ENCODE measurements around the gene MAL.

The MAL gene

DNA sequence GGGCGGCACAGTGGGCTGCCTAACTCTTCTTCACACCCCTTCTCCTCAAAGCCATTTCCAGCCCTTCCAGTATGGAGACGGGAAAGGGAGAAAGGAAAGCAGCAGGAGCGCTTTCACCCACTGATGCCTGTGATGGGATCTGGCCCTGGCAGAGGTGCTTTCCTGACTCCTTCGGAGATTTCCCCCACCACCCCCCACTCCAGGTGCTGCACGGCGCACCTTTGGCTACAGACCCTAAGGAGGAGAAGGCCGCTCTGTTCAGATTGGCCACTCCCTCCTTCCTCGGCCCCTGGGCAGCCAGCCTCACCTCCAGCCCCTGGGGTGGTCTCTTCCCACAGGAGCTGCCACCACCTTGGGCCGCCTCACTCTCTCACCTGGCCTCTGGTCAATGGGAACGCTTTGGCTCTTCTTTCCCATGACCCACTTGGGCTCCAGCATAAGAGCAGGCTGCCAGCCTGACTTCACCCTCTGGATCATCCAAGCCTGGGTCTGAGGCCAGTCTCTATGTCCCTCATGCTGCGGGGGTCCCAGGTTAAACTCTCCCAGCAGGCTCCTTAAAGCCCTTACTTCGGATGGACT lies 18.4 kb upstream of the MAL start:
- H3K27me3 ChIP-seq (ENCODE audit: control insufficient read depth, insufficient read depth, low read length, poor library complexity, severe bottlenecking) = no peaks in the 10 kb centered on the region
- 92 to 93% methylated on average over 12 of the region's 12 CpGs for WGBS, 2 experiments
- no peaks in the 10 kb centered on the region for H3K36me3 ChIP-seq (ENCODE audit: control insufficient read depth, insufficient read depth, low read length)
- H3K27ac ChIP-seq (ENCODE audit: insufficient read depth, low read depth, low read length, poor library complexity, severe bottlenecking) = no peak overlapping the region
- no peaks in the 10 kb centered on the region for H3K9me3 ChIP-seq (ENCODE audit: control insufficient read depth, low read length)
- H3K4me1 ChIP-seq (ENCODE audit: control insufficient read depth, insufficient read depth, low read length) = peaks cover 27% of the 10 kb centered on the region
- H3K4me3 ChIP-seq (ENCODE audit: insufficient read depth, low read depth, low read length) = no peak overlapping the region

DNA sequence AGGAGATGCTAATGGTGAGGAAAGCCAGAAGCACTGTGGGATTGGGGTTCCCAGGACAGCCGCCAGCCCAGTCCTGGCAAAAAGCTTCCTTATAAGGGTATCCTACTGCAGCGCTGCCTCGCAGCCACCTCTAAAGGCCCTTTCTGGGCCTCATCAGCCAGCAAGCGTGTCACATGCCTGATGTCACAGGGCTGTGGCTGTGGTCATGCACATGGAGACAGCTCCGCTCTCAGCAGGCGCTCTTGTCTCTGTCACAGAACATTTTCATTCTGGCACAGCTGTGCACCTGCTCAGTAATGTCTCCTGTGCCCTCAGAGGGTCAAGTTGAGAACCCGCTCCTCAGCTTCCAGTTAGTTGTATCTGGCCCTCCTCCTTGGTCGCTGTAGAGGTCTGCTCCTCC lies 17.7 kb upstream of the MAL start:
- Histone ChIP-seq H3K27me3 (ENCODE audit: control insufficient read depth, insufficient read depth, low read length, poor library complexity, severe bottlenecking) (no peaks in the 10 kb centered on the region), H3K36me3 (ENCODE audit: control insufficient read depth, insufficient read depth, low read length) (no peaks in the 10 kb centered on the region), H3K9me3 (ENCODE audit: control insufficient read depth, low read length) (no peaks in the 10 kb centered on the region), H3K27ac (ENCODE audit: insufficient read depth, low read depth, low read length, poor library complexity, severe bottlenecking) (no peak overlapping the region), H3K4me3 (ENCODE audit: insufficient read depth, low read depth, low read length) (no peak overlapping the region), H3K4me1 (ENCODE audit: control insufficient read depth, insufficient read depth, low read length) (peaks cover 27% of the 10 kb centered on the region)
- WGBS, 2 experiments = 90% methylated on average over 8 of the region's 8 CpGs

DNA sequence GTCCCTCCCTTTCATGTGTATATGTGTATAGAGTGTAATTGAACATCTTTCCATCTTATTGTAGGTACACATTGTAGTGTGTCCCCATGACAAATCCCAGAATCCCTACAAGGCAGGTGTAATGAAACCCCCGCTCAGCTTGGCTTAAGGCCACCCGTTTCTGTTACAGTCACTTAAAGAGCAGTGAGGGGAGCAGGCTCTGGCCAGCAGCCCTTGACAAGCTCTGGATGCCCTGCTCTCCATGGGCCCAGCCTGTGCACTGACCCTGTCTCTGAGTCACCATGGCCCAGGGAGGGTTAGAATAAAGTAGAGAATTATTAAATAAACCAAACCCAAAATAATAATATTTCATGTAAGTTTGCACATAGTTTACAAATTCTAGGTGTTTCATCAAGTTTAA lies 17.2 kb upstream of the MAL start:
- H3K4me1 ChIP-seq (ENCODE audit: control insufficient read depth, insufficient read depth, low read length) = peaks cover 27% of the 10 kb centered on the region
- 81 to 89% methylated on average over 2 of the region's 2 CpGs for WGBS, 2 experiments
- no peaks in the 10 kb centered on the region for H3K36me3 ChIP-seq (ENCODE audit: control insufficient read depth, insufficient read depth, low read length)
- H3K4me3 ChIP-seq (ENCODE audit: insufficient read depth, low read depth, low read length) = no peak overlapping the region
- H3K9me3 ChIP-seq (ENCODE audit: control insufficient read depth, low read length) = no peaks in the 10 kb centered on the region
- H3K27me3 ChIP-seq (ENCODE audit: control insufficient read depth, insufficient read depth, low read length, poor library complexity, severe bottlenecking) = no peaks in the 10 kb centered on the region
- H3K27ac ChIP-seq (ENCODE audit: insufficient read depth, low read depth, low read length, poor library complexity, severe bottlenecking) = no peak overlapping the region

DNA sequence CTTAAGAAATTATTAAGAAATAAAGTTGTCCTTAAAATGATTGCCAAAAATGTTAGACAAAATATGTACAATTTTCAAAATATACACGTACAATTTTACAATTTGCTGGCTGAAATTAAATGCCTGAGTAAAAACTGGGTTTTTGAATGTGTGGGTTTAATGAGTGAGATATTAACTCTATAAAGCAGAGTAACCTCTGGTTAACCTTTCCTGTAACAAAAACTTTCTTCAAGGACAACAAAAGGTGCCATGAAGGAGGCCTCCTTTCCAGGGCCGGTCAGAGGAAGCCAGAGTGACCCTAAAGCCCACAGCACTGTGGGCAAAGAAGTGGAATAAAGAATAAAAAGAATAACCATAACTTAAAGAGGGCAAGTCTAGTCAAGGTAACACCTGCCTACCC lies 16.5 kb upstream of the MAL start:
- H3K4me3 ChIP-seq (ENCODE audit: insufficient read depth, low read depth, low read length) = no peak overlapping the region
- WGBS, 2 experiments = 60 to 80% methylated on average over 1 of the region's 2 CpGs
- peaks cover 27% of the 10 kb centered on the region for H3K4me1 ChIP-seq (ENCODE audit: control insufficient read depth, insufficient read depth, low read length)
- no peaks in the 10 kb centered on the region for H3K9me3 ChIP-seq (ENCODE audit: control insufficient read depth, low read length)
- no peaks in the 10 kb centered on the region for H3K27me3 ChIP-seq (ENCODE audit: control insufficient read depth, insufficient read depth, low read length, poor library complexity, severe bottlenecking)
- no peaks in the 10 kb centered on the region for H3K36me3 ChIP-seq (ENCODE audit: control insufficient read depth, insufficient read depth, low read length)
- H3K27ac ChIP-seq (ENCODE audit: insufficient read depth, low read depth, low read length, poor library complexity, severe bottlenecking) = no peak overlapping the region

DNA sequence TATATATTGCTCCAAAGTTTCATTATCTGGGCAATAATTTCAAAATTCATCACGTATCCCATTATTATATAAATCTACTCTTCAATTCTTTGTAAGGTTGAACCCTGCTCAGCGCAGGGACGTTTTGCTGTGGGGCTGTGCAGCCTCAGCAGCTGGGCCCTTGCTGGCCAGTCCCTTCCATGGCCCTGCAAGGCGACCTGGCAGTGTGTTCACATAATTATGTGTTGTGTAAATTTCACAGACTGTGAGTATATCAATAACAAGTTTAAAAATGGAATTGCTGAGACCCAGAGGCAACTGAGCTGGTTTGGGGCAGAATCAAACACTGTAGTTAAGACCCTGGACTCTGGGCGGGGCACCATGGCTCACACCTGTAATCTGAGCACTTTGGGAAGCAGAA lies 16.1 kb upstream of the MAL start:
- Histone ChIP-seq H3K4me3 (ENCODE audit: insufficient read depth, low read depth, low read length) (no peak overlapping the region), H3K27ac (ENCODE audit: insufficient read depth, low read depth, low read length, poor library complexity, severe bottlenecking) (no peak overlapping the region), H3K36me3 (ENCODE audit: control insufficient read depth, insufficient read depth, low read length) (no peaks in the 10 kb centered on the region), H3K4me1 (ENCODE audit: control insufficient read depth, insufficient read depth, low read length) (peaks cover 25% of the 10 kb centered on the region), H3K9me3 (ENCODE audit: control insufficient read depth, low read length) (no peaks in the 10 kb centered on the region), H3K27me3 (ENCODE audit: control insufficient read depth, insufficient read depth, low read length, poor library complexity, severe bottlenecking) (no peaks in the 10 kb centered on the region)
- 90 to 91% methylated on average over 5 of the region's 5 CpGs for WGBS, 2 experiments

DNA sequence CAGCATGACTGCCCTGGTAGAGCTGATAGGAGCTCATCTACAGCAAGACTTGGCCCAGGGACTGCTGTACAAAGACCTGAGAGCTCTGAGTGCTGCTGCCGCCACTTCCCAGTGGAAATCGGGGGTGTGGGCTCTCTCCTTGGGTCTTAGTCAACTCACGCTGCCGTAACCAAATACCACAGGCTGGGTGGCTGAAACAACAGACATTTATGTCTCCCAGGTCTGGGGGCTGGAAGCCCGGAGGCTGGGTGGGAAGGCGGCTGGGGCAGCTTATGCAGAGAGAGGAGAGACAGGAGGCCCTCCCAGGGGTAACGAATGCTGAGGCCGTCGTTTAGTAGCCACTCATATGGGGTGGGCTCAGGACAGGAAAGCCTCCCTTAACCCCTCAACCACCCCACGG lies 15.4 kb upstream of the MAL start:
- 86 to 89% methylated on average over 10 of the region's 10 CpGs for WGBS, 2 experiments

DNA sequence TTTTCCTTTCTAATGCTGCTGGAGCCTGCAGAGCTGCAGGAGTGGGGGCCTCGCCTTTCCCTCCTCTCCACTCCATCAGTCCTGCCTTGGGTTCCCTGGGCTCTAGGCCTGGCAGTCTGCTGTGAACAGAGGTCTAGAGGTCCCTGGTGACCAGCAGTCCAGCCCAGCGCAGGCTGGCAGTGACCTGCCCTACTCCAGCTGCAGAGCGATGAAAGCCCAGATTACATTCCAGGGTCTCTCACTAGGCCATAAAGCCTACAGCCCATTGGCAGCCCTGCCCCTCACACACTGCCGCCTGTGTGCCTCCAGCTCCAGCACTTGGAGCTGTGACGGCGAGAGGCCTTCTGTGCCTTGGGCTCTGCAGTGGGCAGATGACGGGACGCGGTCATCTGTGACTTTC lies 14.8 kb upstream of the MAL start:
- H3K4me3 ChIP-seq (ENCODE audit: insufficient read depth, low read depth, low read length) = no peak overlapping the region
- H3K9me3 ChIP-seq (ENCODE audit: control insufficient read depth, low read length) = no peaks in the 10 kb centered on the region
- 93 to 95% methylated on average over 9 of the region's 9 CpGs for WGBS, 2 experiments
- H3K36me3 ChIP-seq (ENCODE audit: control insufficient read depth, insufficient read depth, low read length) = no peaks in the 10 kb centered on the region
- peaks cover 14% of the 10 kb centered on the region for H3K4me1 ChIP-seq (ENCODE audit: control insufficient read depth, insufficient read depth, low read length)
- H3K27me3 ChIP-seq (ENCODE audit: control insufficient read depth, insufficient read depth, low read length, poor library complexity, severe bottlenecking) = no peaks in the 10 kb centered on the region
- no peak overlapping the region for H3K27ac ChIP-seq (ENCODE audit: insufficient read depth, low read depth, low read length, poor library complexity, severe bottlenecking)

More for the DNA sequence above, 15.4 kb upstream of the MAL start:
- no peak overlapping the region for H3K27ac ChIP-seq (ENCODE audit: insufficient read depth, low read depth, low read length, poor library complexity, severe bottlenecking)
- H3K27me3 ChIP-seq (ENCODE audit: control insufficient read depth, insufficient read depth, low read length, poor library complexity, severe bottlenecking) = no peaks in the 10 kb centered on the region
- H3K36me3 ChIP-seq (ENCODE audit: control insufficient read depth, insufficient read depth, low read length) = no peaks in the 10 kb centered on the region
- H3K9me3 ChIP-seq (ENCODE audit: control insufficient read depth, low read length) = no peaks in the 10 kb centered on the region
- no peak overlapping the region for H3K4me3 ChIP-seq (ENCODE audit: insufficient read depth, low read depth, low read length)
- peaks cover 19% of the 10 kb centered on the region for H3K4me1 ChIP-seq (ENCODE audit: control insufficient read depth, insufficient read depth, low read length)

DNA sequence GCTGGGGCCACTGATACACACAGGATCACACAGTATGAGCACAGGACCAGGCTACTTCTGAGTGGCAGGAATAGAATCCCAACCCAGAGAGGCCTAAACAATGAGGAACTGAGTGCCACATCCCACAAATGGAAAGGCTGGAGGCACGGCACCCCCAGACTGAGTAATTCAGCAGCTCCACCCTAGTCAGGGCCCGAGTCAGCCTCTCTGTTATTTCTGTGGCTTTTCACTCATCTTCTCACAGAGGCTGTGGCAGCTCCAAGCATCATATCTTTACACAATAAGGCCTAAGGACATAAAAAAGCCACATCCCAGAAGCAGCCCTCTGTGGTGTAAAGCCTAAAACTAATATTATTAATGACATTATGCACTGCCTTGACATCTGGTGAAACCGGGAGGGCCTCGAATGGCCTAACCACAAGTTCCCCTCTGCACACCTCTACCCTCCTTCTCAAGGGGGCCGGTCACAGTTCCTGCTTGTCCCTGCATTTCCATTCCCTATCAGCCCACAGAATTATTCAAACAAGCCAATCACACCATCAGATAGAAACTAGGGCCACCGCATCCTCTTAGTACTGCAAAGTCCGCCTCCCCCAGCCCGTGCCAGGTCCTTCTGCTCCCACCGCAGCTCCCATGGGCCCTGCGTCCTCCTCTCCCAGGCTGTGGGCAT lies 12.5 kb upstream of the MAL start:
- 92 to 95% methylated on average over 10 of the region's 10 CpGs for WGBS, 2 experiments
- H3K4me1 ChIP-seq (ENCODE audit: control insufficient read depth, insufficient read depth, low read length) = peaks cover 7% of the 10 kb centered on the region
- no peak overlapping the region for H3K27ac ChIP-seq (ENCODE audit: insufficient read depth, low read depth, low read length, poor library complexity, severe bottlenecking)
- H3K27me3 ChIP-seq (ENCODE audit: control insufficient read depth, insufficient read depth, low read length, poor library complexity, severe bottlenecking) = no peaks in the 10 kb centered on the region
- no peaks in the 10 kb centered on the region for H3K9me3 ChIP-seq (ENCODE audit: control insufficient read depth, low read length)
- no peak overlapping the region for H3K4me3 ChIP-seq (ENCODE audit: insufficient read depth, low read depth, low read length)
- H3K36me3 ChIP-seq (ENCODE audit: control insufficient read depth, insufficient read depth, low read length) = no peaks in the 10 kb centered on the region

DNA sequence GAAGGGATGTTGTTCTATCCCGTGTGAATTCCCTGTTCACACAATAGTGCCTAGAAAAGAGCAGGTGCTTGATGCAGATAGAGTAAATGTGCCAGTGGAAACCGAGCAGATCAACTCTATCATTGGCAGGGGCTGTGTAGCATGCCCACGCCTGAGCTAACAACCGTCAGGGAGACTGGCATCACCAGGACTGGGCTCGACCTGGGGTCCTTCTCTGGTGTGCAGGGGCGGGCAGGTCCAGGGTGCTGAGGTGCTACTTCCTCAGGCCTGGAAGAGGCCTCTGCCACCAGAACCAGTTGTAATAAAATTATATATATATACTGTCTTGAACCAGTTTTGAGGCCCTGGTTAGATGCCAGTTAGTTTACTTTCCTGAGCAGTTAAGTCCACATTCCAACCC lies 11.8 kb upstream of the MAL start:
- no peak overlapping the region for H3K4me3 ChIP-seq (ENCODE audit: insufficient read depth, low read depth, low read length)
- H3K4me1 ChIP-seq (ENCODE audit: control insufficient read depth, insufficient read depth, low read length) = peaks cover 3% of the 10 kb centered on the region
- WGBS, 2 experiments = 91 to 93% methylated on average over 6 of the region's 6 CpGs
- no peaks in the 10 kb centered on the region for H3K36me3 ChIP-seq (ENCODE audit: control insufficient read depth, insufficient read depth, low read length)
- no peak overlapping the region for H3K27ac ChIP-seq (ENCODE audit: insufficient read depth, low read depth, low read length, poor library complexity, severe bottlenecking)
- no peaks in the 10 kb centered on the region for H3K27me3 ChIP-seq (ENCODE audit: control insufficient read depth, insufficient read depth, low read length, poor library complexity, severe bottlenecking)
- no peaks in the 10 kb centered on the region for H3K9me3 ChIP-seq (ENCODE audit: control insufficient read depth, low read length)

DNA sequence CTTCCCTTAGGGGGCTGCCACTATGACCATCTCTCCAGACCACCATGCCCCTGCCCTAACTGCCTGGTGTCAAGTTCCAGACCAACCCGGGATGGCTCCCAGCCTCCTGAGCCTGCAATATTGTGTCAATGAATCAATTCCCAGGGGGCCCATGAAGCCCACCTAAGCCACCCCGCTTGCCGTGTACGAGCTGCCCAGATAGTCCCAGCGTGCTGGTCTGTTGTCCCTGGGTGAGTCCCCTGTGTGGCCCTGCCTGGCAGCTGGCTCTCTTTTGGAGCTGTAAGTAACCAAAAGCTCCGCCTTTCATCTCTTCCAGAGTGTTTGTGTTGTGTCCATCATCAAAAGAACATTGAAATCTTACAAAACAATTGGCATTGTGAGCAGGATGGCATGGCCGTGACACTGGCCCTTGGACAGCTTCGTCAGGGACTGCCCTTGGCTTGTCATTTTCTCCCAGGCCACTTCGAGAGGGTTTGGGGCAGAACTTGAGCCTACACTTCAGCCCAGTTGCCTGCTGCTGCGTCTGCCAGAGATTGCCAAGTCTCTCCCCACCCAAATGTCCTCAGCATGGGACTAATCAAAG lies 11.3 kb upstream of the MAL start:
- H3K27ac ChIP-seq (ENCODE audit: insufficient read depth, low read depth, low read length, poor library complexity, severe bottlenecking) = no peak overlapping the region
- no peaks in the 10 kb centered on the region for H3K36me3 ChIP-seq (ENCODE audit: control insufficient read depth, insufficient read depth, low read length)
- H3K27me3 ChIP-seq (ENCODE audit: control insufficient read depth, insufficient read depth, low read length, poor library complexity, severe bottlenecking) = no peaks in the 10 kb centered on the region
- WGBS, 2 experiments = 87 to 89% methylated on average over 10 of the region's 10 CpGs
- no peak overlapping the region for H3K4me3 ChIP-seq (ENCODE audit: insufficient read depth, low read depth, low read length)
- H3K4me1 ChIP-seq (ENCODE audit: control insufficient read depth, insufficient read depth, low read length) = peaks cover 3% of the 10 kb centered on the region
- no peaks in the 10 kb centered on the region for H3K9me3 ChIP-seq (ENCODE audit: control insufficient read depth, low read length)
